ENCODE measurements around the gene ABCC3. TPM values are rescaled to one million over a fixed set of nuclear protein-coding genes. Genes with fewer than 3 reads are reported as not detected.

The ABCC3 gene, protein sequence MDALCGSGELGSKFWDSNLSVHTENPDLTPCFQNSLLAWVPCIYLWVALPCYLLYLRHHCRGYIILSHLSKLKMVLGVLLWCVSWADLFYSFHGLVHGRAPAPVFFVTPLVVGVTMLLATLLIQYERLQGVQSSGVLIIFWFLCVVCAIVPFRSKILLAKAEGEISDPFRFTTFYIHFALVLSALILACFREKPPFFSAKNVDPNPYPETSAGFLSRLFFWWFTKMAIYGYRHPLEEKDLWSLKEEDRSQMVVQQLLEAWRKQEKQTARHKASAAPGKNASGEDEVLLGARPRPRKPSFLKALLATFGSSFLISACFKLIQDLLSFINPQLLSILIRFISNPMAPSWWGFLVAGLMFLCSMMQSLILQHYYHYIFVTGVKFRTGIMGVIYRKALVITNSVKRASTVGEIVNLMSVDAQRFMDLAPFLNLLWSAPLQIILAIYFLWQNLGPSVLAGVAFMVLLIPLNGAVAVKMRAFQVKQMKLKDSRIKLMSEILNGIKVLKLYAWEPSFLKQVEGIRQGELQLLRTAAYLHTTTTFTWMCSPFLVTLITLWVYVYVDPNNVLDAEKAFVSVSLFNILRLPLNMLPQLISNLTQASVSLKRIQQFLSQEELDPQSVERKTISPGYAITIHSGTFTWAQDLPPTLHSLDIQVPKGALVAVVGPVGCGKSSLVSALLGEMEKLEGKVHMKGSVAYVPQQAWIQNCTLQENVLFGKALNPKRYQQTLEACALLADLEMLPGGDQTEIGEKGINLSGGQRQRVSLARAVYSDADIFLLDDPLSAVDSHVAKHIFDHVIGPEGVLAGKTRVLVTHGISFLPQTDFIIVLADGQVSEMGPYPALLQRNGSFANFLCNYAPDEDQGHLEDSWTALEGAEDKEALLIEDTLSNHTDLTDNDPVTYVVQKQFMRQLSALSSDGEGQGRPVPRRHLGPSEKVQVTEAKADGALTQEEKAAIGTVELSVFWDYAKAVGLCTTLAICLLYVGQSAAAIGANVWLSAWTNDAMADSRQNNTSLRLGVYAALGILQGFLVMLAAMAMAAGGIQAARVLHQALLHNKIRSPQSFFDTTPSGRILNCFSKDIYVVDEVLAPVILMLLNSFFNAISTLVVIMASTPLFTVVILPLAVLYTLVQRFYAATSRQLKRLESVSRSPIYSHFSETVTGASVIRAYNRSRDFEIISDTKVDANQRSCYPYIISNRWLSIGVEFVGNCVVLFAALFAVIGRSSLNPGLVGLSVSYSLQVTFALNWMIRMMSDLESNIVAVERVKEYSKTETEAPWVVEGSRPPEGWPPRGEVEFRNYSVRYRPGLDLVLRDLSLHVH (N-terminal part only)
- 10 to 100 TPM; 18.4 to 23.6 (median 21.3) TPM for total RNA-seq (2021; fragmentation: NEBNext Ultra II Directional; extraction: Animal tissue kit (Norgen Biotek cat#: 25700))
- long read RNA-seq, transcript ABCC3-202 (12 exons, 1,881 nt) = major isoform, 6 of 13 reads
- long read RNA-seq, partial matches to known transcripts = 4 of 13 reads
- long read RNA-seq, other reads (novel, unspliced or antisense) = 3 of 13 reads

DNA sequence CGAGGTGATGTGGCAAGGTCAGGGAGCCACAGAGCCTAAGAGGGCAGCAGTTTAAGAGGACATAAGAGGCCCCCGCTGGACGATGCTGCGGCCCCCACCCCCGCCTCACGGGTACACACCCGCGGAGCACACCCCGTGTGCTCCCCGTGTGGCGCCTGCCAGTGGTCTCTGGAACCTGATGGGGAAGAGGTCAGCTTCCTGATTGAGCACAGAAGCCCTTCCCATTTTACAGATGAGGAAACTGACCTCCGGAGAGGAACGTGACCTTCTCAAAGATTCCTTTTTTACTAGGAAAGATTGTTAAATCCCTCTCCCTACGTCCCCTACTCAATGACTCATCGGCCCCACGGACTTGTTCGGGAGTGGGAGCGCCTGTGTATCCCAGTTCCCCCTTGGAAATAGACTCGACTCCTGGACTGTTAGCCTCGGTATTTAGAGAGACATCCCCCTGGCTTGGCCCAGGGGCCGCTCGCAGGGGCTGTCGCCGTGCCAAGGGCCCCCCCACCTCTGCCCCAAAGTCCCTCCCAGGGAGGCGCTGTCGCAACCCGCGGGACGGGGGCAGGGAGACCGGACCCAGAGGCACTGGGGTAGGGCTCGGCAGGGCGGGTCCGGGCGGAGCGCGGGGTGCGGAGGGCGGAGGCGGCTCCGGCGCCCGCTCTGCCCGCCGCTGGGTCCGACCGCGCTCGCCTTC is at the start of gene ABCC3:
Gene ABCC3 (plus strand): TSS at position 658 of the 691 bp plus-strand sequence. CDS start 56 bp downstream, outside the sequence.
- no peaks in the 10 kb centered on the region for H3K9me3 Mint-ChIP-seq
- DNase-seq = no peak
- H3K36me3 Mint-ChIP-seq (ENCODE audit: low read depth) = no peaks in the 10 kb centered on the region
- peak within 1 kb of the TSS; percentile 80 for H3K4me3 Mint-ChIP-seq
- peak within 1 kb of the TSS; percentile 48; the same call in 1 of the 2 replicates for H3K27ac Mint-ChIP-seq
- H3K27me3 Mint-ChIP-seq (ENCODE audit: insufficient read depth) = peaks cover 7% of the 10 kb centered on the region
- TF ChIP-seq, protein P1, sequence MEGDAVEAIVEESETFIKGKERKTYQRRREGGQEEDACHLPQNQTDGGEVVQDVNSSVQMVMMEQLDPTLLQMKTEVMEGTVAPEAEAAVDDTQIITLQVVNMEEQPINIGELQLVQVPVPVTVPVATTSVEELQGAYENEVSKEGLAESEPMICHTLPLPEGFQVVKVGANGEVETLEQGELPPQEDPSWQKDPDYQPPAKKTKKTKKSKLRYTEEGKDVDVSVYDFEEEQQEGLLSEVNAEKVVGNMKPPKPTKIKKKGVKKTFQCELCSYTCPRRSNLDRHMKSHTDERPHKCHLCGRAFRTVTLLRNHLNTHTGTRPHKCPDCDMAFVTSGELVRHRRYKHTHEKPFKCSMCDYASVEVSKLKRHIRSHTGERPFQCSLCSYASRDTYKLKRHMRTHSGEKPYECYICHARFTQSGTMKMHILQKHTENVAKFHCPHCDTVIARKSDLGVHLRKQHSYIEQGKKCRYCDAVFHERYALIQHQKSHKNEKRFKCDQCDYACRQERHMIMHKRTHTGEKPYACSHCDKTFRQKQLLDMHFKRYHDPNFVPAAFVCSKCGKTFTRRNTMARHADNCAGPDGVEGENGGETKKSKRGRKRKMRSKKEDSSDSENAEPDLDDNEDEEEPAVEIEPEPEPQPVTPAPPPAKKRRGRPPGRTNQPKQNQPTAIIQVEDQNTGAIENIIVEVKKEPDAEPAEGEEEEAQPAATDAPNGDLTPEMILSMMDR (IDR thresholded peaks at IDR 0.05) = no peak
- H3K4me1 Mint-ChIP-seq (ENCODE audit: low read depth) = peaks cover 66% of the 10 kb centered on the region

DNA sequence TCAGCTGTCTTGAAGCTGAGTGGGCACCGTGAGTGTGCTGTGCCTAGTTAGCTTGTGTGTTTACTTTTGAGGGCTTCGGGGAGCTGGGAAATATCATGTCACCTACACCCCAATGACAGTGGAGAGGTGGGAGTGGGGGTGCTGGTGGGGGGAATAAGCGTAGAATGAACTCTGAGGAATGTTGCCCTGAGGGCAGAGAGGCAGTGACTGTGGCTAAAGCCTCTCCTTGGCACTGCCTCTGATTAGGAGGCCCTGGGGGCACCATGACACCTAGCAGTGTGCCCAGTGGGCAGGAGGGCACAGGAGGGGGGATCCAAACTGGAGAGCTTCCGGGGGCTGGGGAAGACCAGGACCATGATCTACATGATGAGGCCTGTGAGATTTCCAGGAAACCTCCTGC is 49.3 kb upstream of the ABCC3 start:
- DNase-seq = no peak
- Mint-ChIP-seq H3K4me3 (no peak overlapping the region), H3K9me3 (no peaks in the 10 kb centered on the region), H3K27me3 (ENCODE audit: insufficient read depth) (peaks cover 53% of the 10 kb centered on the region), H3K4me1 (ENCODE audit: low read depth) (peaks cover 20% of the 10 kb centered on the region), H3K27ac (no peak overlapping the region), H3K36me3 (ENCODE audit: low read depth) (no peaks in the 10 kb centered on the region)
- TF ChIP-seq, protein P1 (IDR thresholded peaks at IDR 0.05) = no peak

DNA sequence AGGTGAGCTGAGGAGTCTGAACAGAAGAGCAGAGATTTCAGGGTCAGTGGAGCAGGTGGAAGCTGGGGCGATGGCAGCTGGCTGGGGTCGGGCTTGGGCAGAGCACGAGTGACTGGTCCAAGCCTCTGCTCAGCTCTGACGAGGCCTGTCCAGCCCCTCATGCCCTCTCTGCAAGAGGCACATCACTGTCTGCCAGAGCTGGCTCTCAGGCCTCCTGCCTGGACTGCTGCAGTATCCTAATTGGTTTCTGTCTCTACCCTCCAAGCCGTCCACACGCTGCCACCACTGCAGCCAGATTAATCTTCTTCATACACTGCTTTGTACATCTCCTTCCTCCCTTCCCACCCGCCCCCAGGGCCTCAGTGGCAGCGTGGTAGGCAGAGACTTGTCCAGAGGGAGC is 48.8 kb upstream of the ABCC3 start:
- Mint-ChIP-seq H3K4me1 (ENCODE audit: low read depth) (peaks cover 20% of the 10 kb centered on the region), H3K4me3 (no peak overlapping the region), H3K27me3 (ENCODE audit: insufficient read depth) (peaks cover 52% of the 10 kb centered on the region), H3K36me3 (ENCODE audit: low read depth) (no peaks in the 10 kb centered on the region), H3K9me3 (no peaks in the 10 kb centered on the region), H3K27ac (no peak overlapping the region)
- TF ChIP-seq, protein P1 (IDR thresholded peaks at IDR 0.05) = no peak
- DNase-seq = no peak

DNA sequence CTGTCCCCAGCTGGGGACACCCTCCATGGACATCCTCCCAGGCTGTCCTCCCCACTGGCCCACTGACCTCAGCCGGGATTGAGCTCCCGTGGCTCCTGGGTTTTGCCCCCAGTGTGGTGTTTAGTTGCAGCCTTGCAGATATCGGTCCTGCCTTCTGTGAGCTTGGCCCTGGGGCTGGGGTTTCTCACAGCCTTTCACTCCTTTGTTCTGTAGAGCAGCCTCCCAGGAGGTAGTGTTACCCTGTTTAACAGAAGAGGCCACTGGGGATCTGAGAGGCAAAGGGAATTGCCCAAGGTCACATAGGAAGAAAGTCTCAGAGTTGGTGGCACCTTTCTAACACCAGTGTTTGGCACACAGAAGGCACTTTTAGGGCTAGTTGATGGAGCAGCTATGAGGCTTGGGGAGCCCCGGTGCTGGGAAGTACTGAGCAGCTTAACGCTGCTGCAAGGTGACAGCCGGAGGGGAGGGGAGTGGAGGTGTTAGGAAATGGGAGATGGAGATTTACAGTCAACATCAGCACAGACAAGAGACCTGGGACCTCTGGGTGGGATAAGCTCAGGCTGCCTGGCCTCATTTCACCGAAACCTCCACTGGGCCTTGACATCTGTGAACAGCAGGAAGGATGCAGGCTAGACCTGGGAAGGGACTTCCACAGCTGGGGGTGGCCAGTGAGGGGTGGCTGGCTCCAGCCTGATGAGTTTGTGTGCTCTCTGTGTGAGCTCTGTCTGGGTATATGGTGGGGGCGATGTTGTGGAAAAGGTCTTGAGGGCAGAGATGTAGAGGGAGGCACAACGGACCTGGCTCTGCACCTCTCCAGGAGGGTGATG is 48.0 kb upstream of the ABCC3 start:
- TF ChIP-seq, protein P1 (IDR thresholded peaks at IDR 0.05) = no peak
- H3K27me3 Mint-ChIP-seq (ENCODE audit: insufficient read depth) = peaks cover 46% of the 10 kb centered on the region
- no peak overlapping the region for H3K4me3 Mint-ChIP-seq
- H3K4me1 Mint-ChIP-seq (ENCODE audit: low read depth) = peaks cover 20% of the 10 kb centered on the region
- no peaks in the 10 kb centered on the region for H3K9me3 Mint-ChIP-seq
- no peak overlapping the region for H3K27ac Mint-ChIP-seq
- no peaks in the 10 kb centered on the region for H3K36me3 Mint-ChIP-seq (ENCODE audit: low read depth)
- no peak for DNase-seq

Data from HFFc6 (cell line).